ENCODE data around the gene RBMX2. TPM values are rescaled to one million over a fixed set of nuclear protein-coding genes. Genes with fewer than 3 reads are reported as not detected.

Gene RBMX2, protein sequence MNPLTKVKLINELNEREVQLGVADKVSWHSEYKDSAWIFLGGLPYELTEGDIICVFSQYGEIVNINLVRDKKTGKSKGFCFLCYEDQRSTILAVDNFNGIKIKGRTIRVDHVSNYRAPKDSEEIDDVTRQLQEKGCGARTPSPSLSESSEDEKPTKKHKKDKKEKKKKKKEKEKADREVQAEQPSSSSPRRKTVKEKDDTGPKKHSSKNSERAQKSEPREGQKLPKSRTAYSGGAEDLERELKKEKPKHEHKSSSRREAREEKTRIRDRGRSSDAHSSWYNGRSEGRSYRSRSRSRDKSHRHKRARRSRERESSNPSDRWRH
- total RNA-seq (2022; extraction: Qiagen RNA extraction): 28.2 to 33.1 TPM (median 29.9 TPM) in 5 replicates

DNA sequence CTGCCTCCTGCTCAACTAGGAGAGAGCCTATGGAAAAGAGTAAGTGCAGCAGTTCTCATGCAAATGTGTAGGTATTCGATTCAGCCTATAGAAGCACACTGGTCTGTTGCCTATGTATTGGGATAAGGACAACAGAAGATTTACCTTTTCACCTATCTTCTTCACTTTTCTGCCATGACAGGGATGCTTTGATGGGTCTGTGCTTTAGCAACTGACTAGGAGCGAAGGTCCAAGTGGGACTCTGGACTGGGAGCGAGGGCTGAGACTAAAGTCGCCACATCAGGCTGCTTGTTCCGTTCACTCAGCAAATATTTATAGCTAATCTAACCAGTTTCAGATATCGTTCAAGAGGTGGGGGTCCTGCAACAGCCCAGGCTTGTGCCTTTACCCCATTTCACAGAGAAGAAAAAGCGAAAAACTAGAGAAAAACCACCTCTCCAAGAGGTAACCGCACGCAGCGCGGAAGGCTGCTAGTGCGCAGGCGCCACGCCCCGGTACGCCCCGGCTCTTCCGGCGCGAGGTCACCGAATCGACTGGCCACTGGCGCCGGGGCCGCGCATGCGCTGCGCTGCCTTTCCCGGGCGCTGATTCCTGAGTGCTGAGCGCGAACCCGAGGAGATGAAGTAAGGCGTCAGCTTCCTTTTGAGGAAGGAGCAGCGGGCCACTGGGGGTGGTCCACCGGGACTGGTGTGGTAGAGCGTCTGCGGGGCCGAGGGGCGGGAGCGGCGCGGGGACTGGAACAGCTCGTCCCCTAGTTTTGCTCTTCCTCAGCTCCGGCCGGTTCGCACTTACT, at the start of gene RBMX2:
TSS of gene RBMX2 (plus strand) at position 573 of the 793 bp plus-strand sequence. CDS start at position 619, 46 bp downstream.

DNA sequence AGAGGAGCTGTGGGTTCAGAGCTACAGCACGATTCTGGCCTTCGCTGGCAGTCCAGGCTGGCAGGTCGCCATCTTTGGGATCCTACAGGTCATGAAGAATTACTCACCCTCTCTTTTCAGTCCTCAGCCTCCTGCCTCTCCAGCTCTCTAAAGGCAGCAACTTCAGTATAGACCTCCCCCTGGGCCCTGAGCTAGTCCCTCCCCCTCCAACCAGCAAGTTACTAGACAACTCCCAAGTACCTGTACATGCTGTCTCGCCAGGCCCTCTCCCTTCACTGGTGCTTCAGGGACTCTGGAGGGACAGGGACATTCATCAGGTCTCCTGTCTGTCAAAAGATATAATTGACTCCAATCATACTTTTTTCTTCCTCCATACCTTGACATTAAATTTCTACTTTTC, 16.3 kb upstream of the RBMX2 start, which contains the start of gene GPR119:
TSS of gene GPR119 (minus strand) at position 155 of the 400 bp plus-strand sequence. CDS start 227 bp downstream, outside the sequence.

Other genes starting within 250 kb of the RBMX2 start
- 69.0 to 74.6 TPM (median 72.0 TPM) in 5 replicates for gene AIFM1, start 236.1 kb upstream of the RBMX2 start, total RNA-seq (2022; extraction: Qiagen RNA extraction)
- gene RAB33A, start 230.0 kb upstream of the RBMX2 start, total RNA-seq (2022; extraction: Qiagen RNA extraction): 0.11 to 0.19 TPM (median 0.17 TPM) in 5 replicates
- gene ZNF280C, start 133.1 kb upstream of the RBMX2 start, total RNA-seq (2022; extraction: Qiagen RNA extraction): 2.7 to 4.6 TPM (median 3.2 TPM) in 5 replicates
- gene SLC25A14, start 62.1 kb upstream of the RBMX2 start, total RNA-seq (2022; extraction: Qiagen RNA extraction): 16.8 to 19.4 TPM (median 17.4 TPM) in 5 replicates
- not detected in 5 replicates for gene GPR119, start 16.3 kb upstream of the RBMX2 start, total RNA-seq (2022; extraction: Qiagen RNA extraction)

Measured in A549 treated with dexamethasone at 1 μM for 4 hours (cell line).